A673 (cell line): ENCODE results near the gene MYORG. TPM values are rescaled to one million over a fixed set of nuclear protein-coding genes. Genes with fewer than 3 reads are reported as not detected.

Experiments used
- BruUV-seq: library from RNA; stranded (reverse); fragments of 400-500 nt; replicated peaks from 2 replicates; lab custom pipeline; 2021; lab: Mats Ljungman, UMichigan
- CTCF ChIA-PET: fragments of 300-600 bp; sonication (Branson Sonifier 250); formaldehyde crosslinking; loops from one replicate; lab custom pipeline; 2022; ENCODE audit warnings: antibody characterized with exemption; lab: Charles Lee
- POLR2A ChIA-PET: fragments of 300-600 bp; sonication (Branson Sonifier 250); formaldehyde crosslinking; loops from one replicate; lab custom pipeline; 2022; ENCODE audit warnings: antibody characterized with exemption; ENCODE audit not compliant: low non-redundant PET; lab: Charles Lee
- DNase-seq: peaks from one replicate; pipeline ENCODE4 v3.0.0-alpha.2; 2015; ENCODE audit warnings: low spot score
- H3K27ac ChIP-seq: fragments of 200-600 bp; sonication (generic); 2 replicates; pipeline ENCODE4 v1.5.1; 2016; ENCODE audit warnings: mixed run types, low read depth, mild to moderate bottlenecking, mixed read lengths, antibody characterized with exemption, low read length; ENCODE audit not compliant: poor library complexity, severe bottlenecking
- H3K27me3 ChIP-seq: fragments of 200-600 bp; sonication (generic); replicated peaks from 2 replicates; pipeline ENCODE4 v1.6.1; 2017; ENCODE audit warnings: mixed run types, low read depth, mild to moderate bottlenecking, mixed read lengths, antibody characterized with exemption, low read length; ENCODE audit not compliant: insufficient read depth, poor library complexity
- H3K36me3 ChIP-seq: fragments of 200-600 bp; sonication (generic); 2 replicates; pipeline ENCODE4 v1.6.1; 2016; ENCODE audit warnings: mixed run types, mild to moderate bottlenecking, mixed read lengths, antibody characterized with exemption, low read length; ENCODE audit not compliant: insufficient read depth, poor library complexity, severe bottlenecking
- H3K4me1 ChIP-seq: fragments of 200-600 bp; sonication (generic); 2 replicates; pipeline ENCODE4 v1.6.1; 2017; ENCODE audit warnings: mixed run types, mild to moderate bottlenecking, mixed read lengths, antibody characterized with exemption, low read length; ENCODE audit not compliant: insufficient read depth, poor library complexity, severe bottlenecking
- H3K4me3 ChIP-seq: fragments of 200-600 bp; sonication (generic); 2 replicates; pipeline ENCODE4 v1.5.1; 2016; ENCODE audit warnings: low read depth, mixed run types, mild to moderate bottlenecking, mixed read lengths, low read length; ENCODE audit not compliant: poor library complexity, severe bottlenecking
- H3K9me3 ChIP-seq: fragments of 200-600 bp; sonication (generic); 2 replicates; pipeline ENCODE4 v1.6.1; 2016; ENCODE audit warnings: mixed run types, low read depth, mild to moderate bottlenecking, mixed read lengths, antibody characterized with exemption, low read length; ENCODE audit not compliant: poor library complexity, severe bottlenecking
- EZH2 ChIP-seq: fragments of 200-600 bp; sonication (generic); IDR thresholded peaks from 2 replicates; pipeline ENCODE4 v1.6.1; 2017; ENCODE audit warnings: borderline replicate concordance, low read depth, mild to moderate bottlenecking, mixed read lengths, antibody characterized with exemption, low read length; ENCODE audit not compliant: poor library complexity, severe bottlenecking
- intact Hi-C: fragments of 100-400 bp; cut with micrococcal nuclease; formaldehyde crosslinking; loops from one replicate; pipeline ENCODE4 v1.10.0; 2022; ENCODE audit not compliant: unreplicated experiment
- total RNA-seq: library from RNA; stranded (reverse); gene quantifications from 2 replicates; pipeline ENCODE4 v1.2.3, GENCODE V29; 2021
- TF ChIP-seq, protein P1 (sequence below): fragments of 300-800, 200-600 bp; sonication (generic); conservative IDR thresholded peaks from 2 replicates; pipeline ENCODE4 v1.5.1; 2017; ENCODE audit warnings: low read depth, mild to moderate bottlenecking, antibody characterized with exemption, low read length, moderate library complexity, mixed read lengths

MYORG gene
- total RNA-seq, 1 experiment from 2014 or later, result 7.8 TPM

DNA sequence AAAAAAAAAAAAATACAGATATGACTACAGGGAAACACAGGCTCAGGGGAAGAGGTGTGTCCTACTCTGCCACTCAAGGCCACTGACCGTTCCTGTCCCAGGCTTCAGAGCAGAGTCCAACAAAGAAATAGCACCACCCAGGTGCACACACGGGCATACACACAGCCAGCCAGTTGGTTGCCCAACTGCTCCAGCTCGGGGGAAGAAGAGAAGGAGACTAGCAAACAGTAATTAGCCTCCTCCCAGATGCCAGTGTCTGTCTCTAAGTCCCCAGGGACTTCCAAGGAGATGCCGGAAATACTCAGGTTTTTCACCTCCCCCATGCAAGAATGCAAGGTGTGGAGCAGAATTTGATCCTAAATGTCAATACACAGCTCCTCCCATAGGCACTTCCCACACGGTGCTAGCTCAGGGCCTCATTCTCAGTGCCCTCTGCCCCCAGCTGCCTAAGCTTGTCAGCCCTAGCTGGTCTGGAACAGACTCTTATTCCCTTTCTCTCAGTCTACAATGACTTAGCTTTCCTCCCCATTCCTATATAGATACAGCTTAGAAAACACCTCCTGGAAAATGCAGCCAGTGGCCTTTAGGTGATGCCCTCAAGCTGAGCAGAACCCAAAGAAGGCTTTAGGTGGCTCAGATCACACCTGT, 1.7 kb downstream of the MYORG start:
- Histone ChIP-seq H3K9me3 (no peaks in the 10 kb centered on the region), H3K27me3 (no peaks in the 10 kb centered on the region), H3K36me3 (no peaks in the 10 kb centered on the region), H3K27ac (peak overlapping the region; percentile 33), H3K4me3 (no peak overlapping the region), H3K4me1 (peaks cover 19% of the 10 kb centered on the region)
- TF ChIP-seq EZH2, result no peak
- TF ChIP-seq, protein P1, sequence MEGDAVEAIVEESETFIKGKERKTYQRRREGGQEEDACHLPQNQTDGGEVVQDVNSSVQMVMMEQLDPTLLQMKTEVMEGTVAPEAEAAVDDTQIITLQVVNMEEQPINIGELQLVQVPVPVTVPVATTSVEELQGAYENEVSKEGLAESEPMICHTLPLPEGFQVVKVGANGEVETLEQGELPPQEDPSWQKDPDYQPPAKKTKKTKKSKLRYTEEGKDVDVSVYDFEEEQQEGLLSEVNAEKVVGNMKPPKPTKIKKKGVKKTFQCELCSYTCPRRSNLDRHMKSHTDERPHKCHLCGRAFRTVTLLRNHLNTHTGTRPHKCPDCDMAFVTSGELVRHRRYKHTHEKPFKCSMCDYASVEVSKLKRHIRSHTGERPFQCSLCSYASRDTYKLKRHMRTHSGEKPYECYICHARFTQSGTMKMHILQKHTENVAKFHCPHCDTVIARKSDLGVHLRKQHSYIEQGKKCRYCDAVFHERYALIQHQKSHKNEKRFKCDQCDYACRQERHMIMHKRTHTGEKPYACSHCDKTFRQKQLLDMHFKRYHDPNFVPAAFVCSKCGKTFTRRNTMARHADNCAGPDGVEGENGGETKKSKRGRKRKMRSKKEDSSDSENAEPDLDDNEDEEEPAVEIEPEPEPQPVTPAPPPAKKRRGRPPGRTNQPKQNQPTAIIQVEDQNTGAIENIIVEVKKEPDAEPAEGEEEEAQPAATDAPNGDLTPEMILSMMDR, result no peak
- BruUV-seq, result no TSS peak
- intact Hi-C loops, result loop anchor here (5.0 kb wide), 1 partner anchor 123 kb away; no protein-coding TSS in a partner anchor
- CTCF ChIA-PET, result no interaction called here
- POLR2A ChIA-PET, result no interaction called here
- DNase-seq, result peak; percentile 64

- H3K4me3 ChIP-seq, result no peak overlapping the region
- BruUV-seq, result no TSS peak
- TF ChIP-seq, protein P1, result no peak
- TF ChIP-seq EZH2, result no peak
- H3K4me1 ChIP-seq, result peaks cover 19% of the 10 kb centered on the region
- ChIA-PET CTCF (no interaction called here), POLR2A (no interaction called here)
- DNase-seq, result no peak
- H3K27ac ChIP-seq, result no peak overlapping the region
- H3K27me3 ChIP-seq, result no peaks in the 10 kb centered on the region
- intact Hi-C loops, result no loop called here
- H3K36me3 ChIP-seq, result no peaks in the 10 kb centered on the region
- H3K9me3 ChIP-seq, result no peaks in the 10 kb centered on the region
Measured at GRCh38 chr9:34374339-34374738, 2.4 kb downstream of the MYORG start.

DNA sequence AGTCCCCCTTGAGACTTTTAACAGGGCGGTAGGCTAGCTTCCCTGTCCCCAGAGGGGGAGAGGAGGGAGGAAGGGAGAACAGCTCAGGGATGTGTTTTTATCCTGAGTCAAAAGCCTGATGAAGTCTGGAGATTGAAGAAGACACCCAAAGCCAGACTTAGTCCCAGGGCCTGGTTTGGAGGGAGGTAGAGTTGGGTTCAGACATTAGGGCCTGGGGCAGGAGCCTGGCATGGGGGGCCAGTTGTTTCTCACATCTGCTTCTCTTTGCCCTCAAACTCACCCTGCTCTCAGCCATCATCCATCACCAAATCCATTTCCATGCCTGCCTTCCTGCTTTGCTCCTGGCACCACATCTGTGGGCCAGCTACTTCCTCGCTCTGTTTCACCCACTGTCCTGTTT, 2.9 kb downstream of the MYORG start:
- H3K4me1 ChIP-seq, result peaks cover 19% of the 10 kb centered on the region
- intact Hi-C loops, result no loop called here
- no peak for DNase-seq
- TF ChIP-seq, protein P1, result no peak
- no peak for TF ChIP-seq EZH2
- CTCF ChIA-PET, result no interaction called here
- no peaks in the 10 kb centered on the region for H3K9me3 ChIP-seq
- H3K27ac ChIP-seq, result no peak overlapping the region
- H3K27me3 ChIP-seq, result no peaks in the 10 kb centered on the region
- no peak overlapping the region for H3K4me3 ChIP-seq
- POLR2A ChIA-PET, result no interaction called here
- no peaks in the 10 kb centered on the region for H3K36me3 ChIP-seq
- BruUV-seq, result no TSS peak
